GM04503 (cell line): ENCODE data around the gene FRMD6.

Experiments used
- DNase-seq: peaks from one replicate; pipeline ENCODE4 v3.0.0-alpha.2; 2012; ENCODE audit warnings: low read depth

The FRMD6 gene

DNA sequence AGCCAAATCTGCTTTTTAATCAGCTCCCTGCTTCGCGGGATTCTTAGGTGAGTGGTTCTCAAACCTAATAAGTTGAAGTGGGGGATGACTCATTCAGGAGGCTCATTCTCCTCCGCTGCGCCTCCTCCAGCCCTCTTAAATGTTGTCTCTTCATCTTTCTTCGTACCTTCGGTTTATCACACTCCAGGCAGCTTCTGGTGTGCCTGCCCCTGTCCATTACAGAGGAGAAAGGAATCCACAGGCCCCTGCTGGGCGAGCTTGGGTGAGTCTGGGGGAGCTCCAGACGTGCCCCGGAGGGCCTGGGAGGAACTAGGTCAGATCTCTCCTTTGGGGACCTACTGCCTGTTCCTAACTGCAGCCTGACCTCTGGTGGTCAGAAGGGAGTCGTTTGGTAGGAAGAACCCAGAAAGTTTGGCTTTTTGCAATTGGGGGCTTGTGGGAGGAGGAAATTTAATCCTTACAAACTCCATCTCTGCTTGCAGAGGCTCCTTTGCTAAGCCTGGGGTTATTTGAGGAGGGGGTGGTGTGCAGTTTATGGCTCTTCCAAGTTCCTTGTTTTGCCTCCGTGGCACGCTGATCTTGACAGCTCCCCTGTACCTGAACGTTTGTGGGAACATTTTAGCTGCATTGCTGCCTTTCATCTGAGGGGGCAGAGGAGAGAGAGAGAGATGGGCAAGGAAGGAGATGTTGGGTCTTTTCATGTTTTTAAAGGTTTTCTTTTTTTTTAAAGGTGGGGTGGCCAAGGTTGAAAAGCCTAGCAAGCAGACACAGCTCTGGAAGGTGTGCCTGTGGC lies 124.6 kb downstream of the FRMD6 start:
- DNase-seq, result no peak

DNA sequence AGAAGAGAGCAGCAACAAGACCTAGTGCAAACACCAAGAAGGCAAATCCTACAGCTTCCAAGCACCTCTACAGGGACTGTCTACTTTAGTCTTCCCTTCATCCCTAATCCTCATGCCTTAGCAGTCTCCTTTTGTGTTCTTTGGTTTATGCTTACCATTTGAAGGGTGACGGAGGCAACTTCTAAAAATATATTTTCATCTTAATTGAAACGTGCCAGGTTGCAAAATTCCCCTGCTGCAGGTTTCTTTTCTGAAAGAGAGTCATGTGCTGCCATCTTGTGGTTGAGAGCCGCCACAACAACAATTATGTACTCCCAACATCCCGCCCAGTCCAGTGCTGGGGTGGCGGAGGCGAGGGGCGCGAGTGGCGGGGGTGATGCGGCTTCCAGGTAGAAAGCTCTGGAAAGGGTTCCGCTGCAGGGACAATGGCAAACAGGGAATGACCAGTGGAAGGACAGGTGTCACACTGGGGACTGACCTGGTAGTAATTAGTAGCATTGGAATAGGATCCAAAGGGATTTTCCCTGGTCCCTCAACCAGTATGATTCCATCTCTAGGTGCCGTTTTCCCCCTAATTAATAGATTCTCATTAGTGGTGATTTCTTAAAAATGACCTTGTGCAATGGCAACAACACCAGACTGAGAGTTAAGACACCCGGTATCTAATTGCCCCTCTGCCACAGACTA lies 128.4 kb downstream of the FRMD6 start:
- DNase-seq, result no peak
